GM21367 (cell line): Measurements from ENCODE around the gene ISCA2.
A peak's percentile ranks its signal among the peaks of the same experiment; 100 is the strongest.
"Not testable (repeated sequence)": the region's sequence is repeated elsewhere in the genome, so short reads cannot be mapped to it uniquely, and the experiment has no call there.

Source experiments
- ATAC-seq: cut with Tn5 transposase; IDR thresholded peaks from one replicate; pipeline ENCODE4 v1.9.1; 2021; ENCODE audit not compliant: unreplicated experiment

ISCA2 gene, protein sequence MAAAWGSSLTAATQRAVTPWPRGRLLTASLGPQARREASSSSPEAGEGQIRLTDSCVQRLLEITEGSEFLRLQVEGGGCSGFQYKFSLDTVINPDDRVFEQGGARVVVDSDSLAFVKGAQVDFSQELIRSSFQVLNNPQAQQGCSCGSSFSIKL

DNA sequence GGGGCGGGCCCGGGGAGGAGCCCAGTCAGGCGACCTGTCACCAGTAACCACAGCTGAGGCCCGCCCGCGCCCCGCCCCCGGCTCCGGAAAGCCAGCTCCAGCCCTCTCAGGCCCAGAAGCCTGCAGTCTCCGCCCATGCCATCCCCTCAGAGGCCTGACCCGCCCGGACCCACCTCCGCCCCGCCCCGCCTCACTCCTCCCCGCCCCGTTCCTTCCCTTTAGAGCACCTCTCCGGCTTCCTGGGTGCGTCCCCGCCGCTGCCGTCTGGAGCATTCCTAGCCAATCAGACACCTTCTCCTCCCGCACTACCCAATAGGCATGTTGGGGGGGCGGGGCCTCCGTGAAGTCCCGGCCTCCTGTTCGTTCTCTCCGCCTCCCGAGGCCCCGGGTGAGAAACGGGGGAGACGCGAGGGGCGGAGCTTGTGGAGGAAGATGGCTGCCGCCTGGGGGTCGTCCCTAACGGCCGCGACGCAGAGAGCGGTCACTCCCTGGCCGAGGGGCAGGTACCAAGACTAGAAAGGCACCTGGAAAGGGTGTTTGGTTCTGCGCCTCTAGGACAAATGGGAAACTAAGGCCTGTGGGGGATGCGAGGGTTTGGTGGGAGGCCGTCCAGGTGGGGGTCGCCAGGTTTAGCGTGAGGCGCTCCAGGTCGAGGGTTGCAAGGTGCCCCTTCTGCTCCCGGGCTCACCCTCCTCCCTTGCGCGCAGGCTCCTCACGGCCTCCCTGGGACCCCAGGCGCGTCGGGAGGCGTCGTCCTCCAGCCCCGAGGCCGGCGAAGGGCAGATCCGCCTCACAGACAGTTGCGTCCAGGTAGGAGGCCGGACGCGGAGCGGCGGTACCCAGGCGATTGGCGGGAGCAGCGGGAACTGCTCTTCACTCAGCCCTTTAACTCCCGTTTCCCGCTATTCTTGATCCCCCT lies at the start of gene ISCA2:
Gene ISCA2, plus strand, starts transcription at position 423 of the 919 bp plus-strand sequence. Its CDS starts 10 bp downstream, at position 433.
- ATAC-seq, result peak; percentile 81

DNA sequence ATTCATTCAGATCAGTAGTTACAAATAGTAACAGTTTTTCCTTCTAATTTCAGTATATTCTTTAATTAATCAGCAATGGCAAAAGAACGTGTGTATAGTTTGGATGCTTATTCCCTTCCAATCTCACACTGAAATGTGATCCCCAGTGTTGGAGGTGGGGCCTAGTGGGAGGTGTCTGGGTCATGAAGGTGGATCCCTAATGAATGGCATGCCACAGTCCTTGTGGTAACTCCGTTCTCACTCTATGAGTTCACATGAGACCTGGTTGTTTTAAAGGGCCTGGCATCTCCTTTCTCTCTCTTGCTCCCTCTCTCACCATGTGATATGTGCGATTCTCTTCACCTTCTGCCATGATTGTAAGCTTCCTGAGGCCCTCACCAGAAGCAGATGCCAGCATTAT lies 48.7 kb upstream of the ISCA2 start:
- no peak for ATAC-seq

DNA sequence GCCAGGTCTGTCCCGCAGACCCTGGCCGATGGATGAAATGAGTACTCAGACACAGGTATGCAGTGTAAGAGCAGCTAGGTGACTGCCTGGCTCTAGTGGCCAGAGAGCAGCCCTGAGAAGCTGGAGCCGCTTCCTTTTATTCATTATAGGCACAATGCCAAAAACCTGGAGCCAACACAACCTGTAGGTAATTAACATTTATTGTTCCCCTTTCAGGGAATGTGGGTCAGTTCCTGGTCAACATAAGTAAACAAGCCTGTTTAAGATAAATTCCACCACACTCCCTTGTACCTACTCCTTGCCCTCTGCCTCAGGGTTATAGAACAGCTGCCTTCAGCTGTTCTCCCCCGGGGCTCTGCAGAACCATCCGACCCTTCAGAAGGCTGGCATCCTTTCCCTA lies 39.2 kb upstream of the ISCA2 start:
- not testable (repeated sequence) for ATAC-seq

DNA sequence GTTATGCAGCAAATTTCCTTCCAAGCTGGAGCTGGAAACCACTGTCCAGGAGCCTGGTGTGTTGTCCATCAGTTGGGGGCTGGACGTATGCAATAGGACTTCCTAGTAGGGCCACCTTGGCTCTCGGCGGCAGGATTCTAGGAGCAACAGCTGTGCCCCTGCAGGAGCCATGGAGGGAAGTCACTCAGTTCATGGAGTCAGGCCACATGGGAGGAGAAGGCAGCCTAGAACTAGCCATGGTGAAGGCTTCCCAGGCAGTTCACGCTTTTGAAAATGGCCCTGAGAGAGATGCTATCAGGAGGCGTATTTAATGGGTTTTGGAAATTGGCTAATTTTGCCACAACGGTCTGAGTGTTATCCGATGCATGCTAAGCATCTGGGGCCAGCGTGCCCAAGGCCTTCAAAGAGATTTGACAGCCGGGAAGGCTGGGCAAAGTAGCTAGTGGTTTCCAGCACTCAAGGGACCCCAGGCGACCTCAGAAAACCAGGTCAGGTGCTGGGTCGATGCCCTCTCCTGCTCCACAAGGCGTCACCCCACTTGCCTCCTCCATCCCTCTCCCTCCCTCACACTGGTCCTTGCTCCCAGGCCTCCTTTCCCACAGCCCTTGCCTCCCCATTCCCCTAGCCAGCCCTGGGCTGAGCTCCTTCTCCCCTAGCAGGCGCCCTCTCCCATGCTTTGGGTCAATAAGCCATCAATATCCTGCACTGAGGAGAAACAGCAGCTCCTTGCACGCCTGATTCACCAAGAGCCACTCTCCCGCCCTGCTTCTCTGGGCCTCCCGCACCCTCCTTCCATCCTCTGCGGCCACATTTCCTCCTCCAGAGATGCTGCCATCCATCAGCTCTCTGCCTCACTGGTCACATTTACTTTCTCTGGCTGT lies 36.6 kb upstream of the ISCA2 start:
- ATAC-seq, result no peak

DNA sequence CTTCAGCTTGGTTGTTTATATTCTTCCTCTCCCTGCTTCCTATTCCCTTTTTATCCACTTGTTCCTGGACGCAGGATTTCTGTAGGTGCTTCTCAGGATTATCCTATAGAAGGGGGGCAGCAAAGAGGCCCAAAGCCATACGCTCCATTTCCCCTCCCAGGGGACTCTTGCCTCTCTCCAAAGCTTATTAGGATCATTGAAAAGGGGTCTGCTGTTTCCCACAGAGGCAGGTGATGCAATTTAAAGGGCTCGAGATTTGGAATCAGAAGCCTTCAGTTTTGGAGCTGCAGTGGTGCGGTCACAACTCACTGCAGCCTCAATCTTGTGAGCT lies 36.0 kb upstream of the ISCA2 start:
- no peak for ATAC-seq

DNA sequence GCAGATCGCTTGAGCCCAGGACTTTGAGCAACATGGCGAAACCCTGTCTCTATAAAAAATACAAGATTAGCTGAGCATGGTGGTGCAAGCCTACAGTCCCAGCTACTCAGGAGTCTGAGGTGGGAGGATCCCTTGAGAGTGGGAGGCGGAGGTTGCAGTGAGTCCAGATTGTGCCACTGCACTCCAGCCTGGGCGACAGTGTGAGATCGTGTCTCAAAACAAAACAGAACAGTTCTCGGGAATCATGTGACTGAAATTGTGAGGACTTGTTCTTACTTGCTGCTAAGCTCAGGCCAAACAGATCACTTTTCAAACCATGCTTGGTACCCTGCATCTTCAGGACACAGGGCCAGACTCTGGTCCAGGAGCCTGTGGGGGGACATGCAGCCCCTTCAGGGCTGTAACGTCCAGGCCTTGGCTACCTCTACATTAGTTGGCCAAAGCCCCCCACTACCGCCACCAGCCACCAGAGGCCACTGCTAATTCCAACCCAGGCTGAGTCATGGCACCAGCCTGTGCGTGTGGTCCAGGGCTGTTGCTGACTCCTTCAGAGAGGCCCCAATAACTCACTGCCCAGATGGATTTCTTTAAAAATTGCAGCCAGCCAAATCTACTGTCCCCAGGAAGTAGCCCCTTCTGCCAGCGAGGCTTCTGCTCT lies 34.1 kb upstream of the ISCA2 start:
- ATAC-seq, result no peak

DNA sequence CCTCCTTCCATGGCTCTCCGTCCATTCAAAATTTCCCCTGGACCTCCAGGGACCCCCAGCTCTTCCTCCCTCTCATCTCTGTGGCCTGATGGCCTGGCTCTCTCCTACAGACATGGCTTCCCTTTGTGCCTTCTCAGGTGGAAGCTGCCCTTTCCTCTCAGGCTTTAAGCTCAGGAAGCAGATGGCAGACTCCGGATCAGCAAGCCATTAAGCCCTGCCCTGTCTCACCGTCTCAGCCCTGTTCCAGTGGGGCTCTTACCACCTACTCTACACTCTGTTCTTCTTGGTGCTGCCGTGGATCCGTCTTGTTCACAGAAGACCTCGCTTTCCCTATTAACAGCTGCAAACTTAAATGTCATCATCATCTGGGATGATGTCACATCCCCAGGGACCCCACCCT lies 33.6 kb upstream of the ISCA2 start:
- no peak for ATAC-seq

DNA sequence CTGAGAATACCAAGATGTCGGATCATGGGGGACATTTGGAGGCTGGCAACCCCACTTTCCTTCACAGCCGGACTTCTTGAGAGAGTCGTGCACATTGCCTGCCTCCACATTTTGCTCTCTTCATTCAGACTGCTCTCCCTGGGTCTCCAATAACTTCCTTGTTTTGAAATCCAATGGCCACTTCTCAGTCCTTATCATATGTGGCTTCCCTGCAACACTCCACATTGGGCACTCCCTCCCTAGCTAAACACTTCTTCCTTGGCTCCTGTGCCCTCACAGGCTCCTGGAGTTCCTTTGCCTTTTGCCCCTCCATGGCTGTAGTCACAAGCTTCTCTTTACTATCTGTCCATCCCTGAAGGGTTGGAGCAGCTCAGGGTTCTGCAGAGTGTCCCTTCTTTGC lies 30.6 kb upstream of the ISCA2 start:
- ATAC-seq, result no peak

DNA sequence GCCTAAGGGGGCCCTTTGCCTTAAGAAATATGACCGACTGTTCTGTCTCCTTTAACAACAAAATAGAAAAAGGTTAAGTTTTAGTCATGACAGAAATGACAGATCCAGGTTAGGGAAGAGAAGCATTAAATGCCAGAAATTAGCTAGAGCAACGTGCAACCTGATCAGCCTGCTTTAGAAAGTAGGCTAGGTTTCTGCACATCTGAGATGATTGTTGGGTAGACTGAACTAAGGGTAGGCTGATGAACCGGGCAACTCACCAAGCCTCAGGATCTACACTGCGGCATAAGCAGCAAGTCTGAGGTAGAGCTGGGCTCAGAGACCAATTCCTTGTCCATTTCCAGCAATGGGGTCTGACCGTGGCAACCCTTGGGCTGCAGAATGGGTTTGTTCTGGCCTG lies 29.9 kb upstream of the ISCA2 start:
- ATAC-seq, result no peak

DNA sequence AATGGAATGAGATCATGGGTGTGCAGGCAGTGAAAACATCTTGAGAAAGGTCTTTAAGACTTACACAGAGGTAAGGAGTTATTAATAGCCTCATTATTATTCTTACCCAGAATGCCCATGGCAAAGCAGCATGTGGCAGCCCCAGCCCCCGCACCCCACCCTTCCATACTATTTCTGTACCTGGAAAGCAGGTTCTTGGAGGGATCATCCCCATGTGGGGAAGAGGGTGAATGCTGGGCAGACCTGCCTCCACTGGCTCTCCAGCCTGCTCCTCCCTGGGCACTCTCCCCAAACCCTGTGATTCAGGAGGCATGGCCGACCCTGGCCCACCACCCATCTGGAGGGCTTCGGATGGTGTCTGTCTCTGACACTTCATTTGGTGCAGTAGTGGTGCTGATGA lies 28.8 kb upstream of the ISCA2 start:
- no peak for ATAC-seq

DNA sequence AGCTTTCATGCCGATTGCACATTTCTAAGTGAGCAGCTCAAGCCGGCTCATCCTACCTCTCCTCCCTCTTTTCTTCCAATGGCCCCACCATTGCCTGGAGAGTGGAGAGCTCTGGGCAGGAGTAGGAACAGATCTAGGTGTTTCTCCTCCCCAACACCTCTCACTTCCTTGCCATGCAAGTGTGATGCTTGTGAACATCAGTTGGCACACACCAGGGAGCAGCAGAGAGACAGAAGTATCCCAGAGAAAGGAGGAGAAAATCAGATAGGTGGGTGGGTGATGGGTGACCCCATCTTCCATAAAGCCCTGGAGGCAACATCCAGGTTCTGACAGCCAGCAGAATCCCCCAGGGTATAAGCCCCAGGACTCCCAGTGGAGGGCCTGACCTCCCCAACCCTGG lies 28.2 kb upstream of the ISCA2 start:
- no peak for ATAC-seq

DNA sequence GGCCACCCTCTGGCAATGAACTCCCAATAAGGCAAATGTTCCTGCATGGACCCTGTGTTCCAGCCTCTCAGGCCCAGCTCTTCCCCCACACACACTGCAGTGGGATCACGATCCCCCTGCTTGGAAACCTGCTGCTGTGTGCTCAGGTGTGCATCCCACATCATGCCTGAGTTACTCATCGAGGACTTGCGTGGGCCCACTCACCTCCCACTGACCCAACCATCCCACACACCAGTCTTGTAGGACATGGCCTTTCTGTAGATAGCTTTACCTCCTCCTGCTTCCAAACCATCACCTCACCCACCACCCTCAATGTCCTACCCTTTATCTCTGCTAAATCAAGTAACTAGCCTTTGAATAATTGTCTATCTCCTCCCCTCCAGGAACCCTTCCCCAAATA lies 25.1 kb upstream of the ISCA2 start:
- ATAC-seq, result no peak

DNA sequence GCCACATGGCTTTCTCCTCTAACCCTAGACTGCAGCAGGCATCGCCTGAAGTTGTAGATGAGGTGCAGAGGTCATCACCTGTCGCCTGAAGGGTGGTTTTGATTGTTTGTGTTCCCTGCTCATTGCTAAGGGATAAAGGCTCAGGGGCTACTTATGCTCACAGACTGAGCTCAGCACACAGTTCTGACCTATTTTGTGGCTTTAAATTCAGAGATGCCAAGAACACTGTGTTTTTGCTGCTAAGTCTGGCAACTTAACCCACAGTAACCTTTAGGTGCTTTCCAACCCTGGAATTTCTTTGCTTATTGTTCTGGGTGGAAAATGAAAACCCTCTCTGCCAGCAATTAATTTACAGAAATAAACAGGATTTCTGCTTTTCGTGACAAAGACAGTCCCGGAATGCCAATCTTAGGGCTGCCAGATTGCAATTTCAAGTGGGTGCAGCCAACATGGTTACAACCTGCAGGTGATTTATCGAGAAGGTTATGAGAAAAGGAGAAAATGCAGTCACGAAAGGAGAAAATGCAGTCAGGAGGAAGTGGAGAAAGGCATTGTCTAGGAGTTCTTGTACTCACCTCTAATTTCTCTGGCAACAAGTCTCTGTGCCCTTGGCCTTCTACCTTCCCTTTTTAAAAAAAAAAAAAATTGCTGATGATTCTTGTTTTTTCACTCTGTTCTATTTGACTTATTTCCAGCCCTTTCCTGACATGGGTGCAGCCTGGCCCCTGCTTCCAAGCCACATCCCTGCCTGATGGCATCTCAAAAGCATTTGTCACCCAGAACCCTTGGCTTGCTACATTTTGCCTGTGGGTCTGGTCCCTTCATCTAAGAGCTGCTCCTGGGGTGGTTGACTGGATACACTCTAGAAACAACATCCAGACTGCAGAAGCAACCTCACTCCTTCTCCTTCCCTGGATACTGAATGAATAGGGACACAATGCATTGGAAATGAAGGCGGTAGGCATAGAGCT lies 23.7 kb upstream of the ISCA2 start:
- no peak for ATAC-seq

DNA sequence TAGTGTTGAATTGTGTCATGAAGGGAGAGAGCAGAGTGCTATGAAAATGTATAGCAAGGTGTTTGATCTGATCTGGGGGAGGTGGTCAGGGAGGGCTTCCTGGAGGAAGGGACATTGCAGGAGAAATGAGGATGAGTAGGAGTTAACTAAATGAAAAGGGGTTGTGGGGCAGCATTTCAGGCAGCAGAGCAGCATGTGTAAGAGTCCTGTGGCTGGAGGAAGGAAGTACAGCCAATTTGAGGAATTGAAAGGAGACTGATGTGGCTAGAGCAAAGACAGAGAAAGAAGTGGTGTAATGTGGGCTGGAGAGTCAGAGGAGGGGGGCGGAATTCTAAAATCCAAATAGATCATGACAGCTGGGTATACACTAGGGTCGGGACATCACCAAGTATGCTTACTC lies 21.0 kb upstream of the ISCA2 start:
- ATAC-seq, result no peak

DNA sequence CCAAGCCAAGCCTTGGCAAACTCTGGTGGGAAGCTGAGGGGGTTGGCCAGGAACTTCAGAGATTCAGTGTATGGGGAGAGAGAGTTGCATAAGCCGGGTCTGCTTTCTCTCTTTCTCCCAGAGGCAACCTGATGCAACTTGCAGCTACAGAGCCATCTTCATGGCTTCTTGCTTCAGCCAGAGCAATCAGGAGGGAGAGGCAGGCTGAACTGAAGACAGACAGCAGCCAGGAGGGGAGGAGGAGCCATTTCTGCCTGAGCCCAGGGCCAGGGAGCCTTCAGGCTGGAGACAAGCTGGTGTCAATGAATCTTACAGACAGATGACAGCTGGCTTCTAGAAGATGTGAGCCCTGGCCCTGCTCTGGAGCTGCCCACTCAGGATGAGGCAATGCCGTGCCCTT lies 19.2 kb upstream of the ISCA2 start:
- ATAC-seq, result no peak

DNA sequence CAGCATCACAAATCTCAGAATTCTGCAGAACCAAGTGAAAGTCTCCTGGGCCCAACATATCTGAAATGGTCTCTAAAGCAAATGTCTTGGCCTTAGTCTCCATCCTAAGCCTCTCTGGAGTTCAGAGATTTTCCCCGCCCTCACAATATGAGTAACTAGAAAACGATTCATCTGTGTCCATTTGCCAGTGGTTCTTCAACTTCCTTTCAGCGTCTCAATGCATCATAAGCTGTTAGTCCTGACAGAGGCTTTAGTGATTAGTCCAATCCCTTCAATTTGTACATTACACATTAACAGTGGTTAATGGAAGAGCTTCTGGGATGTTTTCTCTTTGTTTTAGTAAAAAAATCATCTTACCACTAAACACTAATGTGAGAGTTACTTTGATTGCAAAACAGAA lies 17.9 kb upstream of the ISCA2 start:
- ATAC-seq, result no peak

DNA sequence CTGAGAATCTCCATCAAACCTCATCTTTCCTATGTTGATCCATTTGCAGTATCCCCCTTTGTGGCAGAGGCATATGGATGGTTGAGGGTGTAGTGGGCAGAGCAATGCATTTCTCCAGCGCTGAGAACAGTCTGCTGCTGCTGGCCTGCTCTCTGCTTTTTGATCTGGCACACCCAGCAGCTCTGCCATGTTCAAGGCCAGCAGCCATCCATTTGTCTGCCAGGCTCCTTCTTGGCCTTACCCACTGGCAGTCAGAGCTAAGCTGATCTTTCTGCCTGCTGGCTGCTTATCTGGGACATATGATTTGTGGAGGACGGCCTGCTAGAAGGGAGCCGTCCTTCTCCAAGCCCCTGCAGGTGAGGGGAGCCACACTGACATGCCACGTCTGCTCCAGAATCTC lies 17.5 kb upstream of the ISCA2 start:
- no peak for ATAC-seq

DNA sequence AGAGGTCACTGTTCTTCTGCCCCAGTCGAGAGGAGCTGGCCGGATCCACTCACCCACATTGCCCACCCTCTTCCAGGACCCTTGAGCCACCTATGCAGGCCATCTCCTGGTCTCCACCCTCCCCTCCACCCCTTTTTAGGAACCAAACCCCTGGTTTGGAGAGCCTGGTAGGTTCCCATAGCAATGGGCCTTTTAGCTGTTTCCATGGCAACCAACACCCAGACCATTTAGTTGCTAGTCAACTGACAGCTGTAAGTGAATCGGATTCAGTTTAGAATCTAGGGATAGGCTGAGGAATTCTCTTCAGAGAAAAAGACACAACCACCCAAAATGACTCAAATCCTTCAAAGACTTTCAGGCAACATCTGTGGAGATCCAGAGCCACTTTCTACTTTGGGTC lies 17.0 kb upstream of the ISCA2 start:
- ATAC-seq, result no peak

DNA sequence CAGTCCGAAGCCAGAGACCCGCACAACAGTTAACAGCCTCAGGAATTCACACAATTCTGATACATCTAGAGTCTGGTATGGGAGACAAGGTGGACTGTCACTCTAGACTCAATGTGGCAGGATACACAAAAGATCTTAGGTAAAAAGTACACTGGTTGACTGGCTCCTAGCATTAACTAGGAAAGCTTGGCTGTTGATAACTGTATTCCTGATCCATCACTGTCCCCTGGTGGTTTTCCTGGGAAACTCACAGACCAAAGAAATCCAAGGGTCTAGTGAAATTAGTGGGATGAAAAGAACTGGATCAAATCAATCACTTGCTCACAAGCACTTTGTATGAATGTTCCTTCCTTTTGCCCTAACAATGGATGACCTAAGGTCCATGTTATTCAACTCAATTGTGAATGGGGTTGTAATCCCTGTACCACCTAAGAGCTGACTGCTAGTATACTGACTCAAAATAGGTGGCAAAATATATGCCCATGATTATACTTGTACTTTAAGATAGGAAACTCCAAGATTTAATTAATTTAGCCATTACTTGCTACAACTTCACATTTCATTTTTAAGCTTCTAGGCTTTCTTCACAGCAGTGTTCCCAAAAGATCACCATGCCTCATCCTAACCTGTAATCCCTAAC lies 14.4 kb upstream of the ISCA2 start:
- no peak for ATAC-seq

DNA sequence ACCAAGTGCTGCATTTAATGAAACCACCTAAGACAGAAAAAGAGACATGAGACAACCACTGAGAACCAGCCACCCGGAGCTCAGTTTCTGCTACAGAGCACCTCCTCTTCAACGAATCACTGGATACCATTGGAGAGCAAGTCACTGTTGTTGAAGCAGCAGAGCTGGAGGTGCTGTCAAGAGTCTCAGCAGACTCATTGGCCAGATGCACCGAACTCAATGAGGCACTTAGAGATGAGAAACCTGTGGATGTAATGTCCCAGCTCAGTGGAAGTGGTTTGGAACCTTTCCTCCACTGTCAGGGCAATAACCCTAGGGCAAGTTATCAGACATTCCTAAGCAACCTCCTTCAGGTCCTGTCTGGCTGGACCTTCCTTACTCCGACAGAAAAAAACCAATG lies 13.5 kb upstream of the ISCA2 start:
- ATAC-seq, result no peak
